Cerebellar nuclear complex (tissue), 1 donor: ENCODE measurements around the gene RANGRF.
A peak's percentile ranks its signal among the peaks of the same experiment; 100 is the strongest.

Experiments
- DNase-seq, 2 experiments: peaks; one replicate each; lab custom pipeline; 2025; lab: John Stamatoyannopoulos, UW

RANGRF gene

GRCh38 chr17:8273884-8274444 is 14.5 kb upstream of the RANGRF start:
- DNase-seq: no peak

- no peak for DNase-seq
These were observed 13.7 kb upstream of the RANGRF start for GRCh38 chr17:8274816-8275215.

GRCh38 chr17:8275421-8276290 is 12.8 kb upstream of the RANGRF start:
- no peak for DNase-seq

GRCh38 chr17:8277317-8277716 is 11.2 kb upstream of the RANGRF start:
- no peak for DNase-seq

- no peak for DNase-seq
These were observed 6.1 kb upstream of the RANGRF start for GRCh38 chr17:8282345-8282744.

GRCh38 chr17:8283356-8283755 is 5.1 kb upstream of the RANGRF start:
- no peak for DNase-seq

GRCh38 chr17:8284126-8284525 is 4.3 kb upstream of the RANGRF start:
- no peak for DNase-seq

- DNase-seq: no peak
These were observed 2.9 kb upstream of the RANGRF start for GRCh38 chr17:8285270-8286181.

GRCh38 chr17:8287651-8288335 is 677 bp upstream of the RANGRF start:
- DNase-seq: no peak

GRCh38 chr17:8289103-8289397 is 580 bp downstream of the RANGRF start:
- DNase-seq: no peak

- no peak for DNase-seq
These were observed 1.6 kb downstream of the RANGRF start for GRCh38 chr17:8290043-8290442.

- DNase-seq: no peak
These were observed 4.3 kb downstream of the RANGRF start for GRCh38 chr17:8292639-8293395.

GRCh38 chr17:8294361-8294760 is 5.9 kb downstream of the RANGRF start:
- no peak for DNase-seq

- DNase-seq: no peak
These were observed 6.4 kb downstream of the RANGRF start for GRCh38 chr17:8294814-8295316.

- DNase-seq: no peak
These were observed 11.8 kb downstream of the RANGRF start for GRCh38 chr17:8300226-8300625.

GRCh38 chr17:8300627-8301242 is 12.3 kb downstream of the RANGRF start:
- DNase-seq: peak in 1 of 2 experiments; percentile 44

GRCh38 chr17:8310601-8311123 is 22.2 kb downstream of the RANGRF start:
- no peak for DNase-seq

- DNase-seq: no peak
These were observed 22.8 kb downstream of the RANGRF start for GRCh38 chr17:8311131-8311790.

- DNase-seq: no peak
These were observed 23.8 kb downstream of the RANGRF start for GRCh38 chr17:8312251-8312650.
